Activated T-helper 1 cell treated with anti-CD3 and anti-CD28 coated beads, Interleukin-12 subunit alpha, Interleukin-12 subunit beta, Interleukin-2, Interleukin-4 antibody, amounts not matched to agents 30 ng/mL and 10 ng/mL and 1 ng/mL, durations not matched to agents 14 hours and 24 hours and 36 hours (primary cell): Measurements from ENCODE around the gene CKAP2L. TPM values are rescaled to one million over a fixed set of nuclear protein-coding genes. Genes with fewer than 3 reads are reported as not detected.

Source experiments
- DNase-seq: peaks from one replicate; pipeline ENCODE4 v3.0.0; 2021; ENCODE audit warnings: low spot score
- H3K27ac Mint-ChIP-seq: one replicate; pipeline ENCODE4 v1.8.0; 2021; ENCODE audit warnings: mild to moderate bottlenecking, mixed read lengths
- H3K27me3 Mint-ChIP-seq: one replicate; pipeline ENCODE4 v1.8.0; 2022; ENCODE audit warnings: mild to moderate bottlenecking, moderate library complexity, mixed read lengths; ENCODE audit not compliant: insufficient read depth
- H3K36me3 Mint-ChIP-seq: one replicate; pipeline ENCODE4 v1.8.0; 2021; ENCODE audit warnings: low read depth, mixed read lengths
- H3K4me1 Mint-ChIP-seq: one replicate; pipeline ENCODE4 v1.8.0; 2021; ENCODE audit warnings: low read depth, mixed read lengths
- H3K4me3 Mint-ChIP-seq: one replicate; pipeline ENCODE4 v1.8.0; 2021; ENCODE audit warnings: mild to moderate bottlenecking, moderate library complexity, mixed read lengths
- H3K9me3 Mint-ChIP-seq: one replicate; pipeline ENCODE4 v1.8.0; 2021; ENCODE audit warnings: mixed read lengths
- intact Hi-C: fragments of 100-400 bp; cut with micrococcal nuclease; formaldehyde crosslinking; loops from one replicate; pipeline ENCODE4 v1.15.1; 2024
- total RNA-seq: library from RNA; stranded (reverse); gene quantifications from 2 replicates; pipeline ENCODE4 v1.2.3, GENCODE V29; 2022

CKAP2L gene
- total RNA-seq, 1 donor from 2014 or later, result 20.9 TPM

DNA sequence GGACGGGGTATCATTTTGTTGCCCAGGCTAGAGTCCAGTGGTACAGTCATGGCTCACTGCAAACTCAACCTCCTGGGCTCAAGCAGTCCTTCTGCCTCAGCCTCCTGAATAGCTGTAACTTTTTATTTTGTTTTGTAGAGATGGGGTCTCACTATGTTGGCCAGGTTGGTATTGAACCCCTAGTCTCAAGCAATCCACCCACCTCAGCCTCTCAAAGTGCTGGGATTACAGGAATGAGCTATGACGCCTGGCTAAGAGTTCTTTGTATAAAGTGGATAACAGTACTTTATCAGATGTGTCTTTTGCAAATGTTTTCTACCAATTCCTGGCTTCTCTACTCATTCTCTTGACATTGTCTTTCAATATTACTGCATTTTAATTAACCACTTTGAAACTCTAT lies 60.7 kb downstream of the CKAP2L start:
- H3K4me1 Mint-ChIP-seq, result peaks cover 64% of the 10 kb centered on the region
- intact Hi-C loops, result no loop called here
- H3K27ac Mint-ChIP-seq, result no peak overlapping the region
- H3K27me3 Mint-ChIP-seq, result no peaks in the 10 kb centered on the region
- H3K9me3 Mint-ChIP-seq, result peaks cover 3% of the 10 kb centered on the region
- H3K36me3 Mint-ChIP-seq, result peaks cover 4% of the 10 kb centered on the region
- no peak overlapping the region for H3K4me3 Mint-ChIP-seq
- DNase-seq, result no peak

GRCh38 chr2:112701052-112701451 lies 63.4 kb downstream of the CKAP2L start:
- no peaks in the 10 kb centered on the region for H3K27me3 Mint-ChIP-seq
- H3K36me3 Mint-ChIP-seq, result peaks cover under 1% of the 10 kb centered on the region
- intact Hi-C loops, result no loop called here
- no peak for DNase-seq
- H3K4me1 Mint-ChIP-seq, result peaks cover 46% of the 10 kb centered on the region
- no peak overlapping the region for H3K27ac Mint-ChIP-seq
- H3K9me3 Mint-ChIP-seq, result no peaks in the 10 kb centered on the region
- no peak overlapping the region for H3K4me3 Mint-ChIP-seq

DNA sequence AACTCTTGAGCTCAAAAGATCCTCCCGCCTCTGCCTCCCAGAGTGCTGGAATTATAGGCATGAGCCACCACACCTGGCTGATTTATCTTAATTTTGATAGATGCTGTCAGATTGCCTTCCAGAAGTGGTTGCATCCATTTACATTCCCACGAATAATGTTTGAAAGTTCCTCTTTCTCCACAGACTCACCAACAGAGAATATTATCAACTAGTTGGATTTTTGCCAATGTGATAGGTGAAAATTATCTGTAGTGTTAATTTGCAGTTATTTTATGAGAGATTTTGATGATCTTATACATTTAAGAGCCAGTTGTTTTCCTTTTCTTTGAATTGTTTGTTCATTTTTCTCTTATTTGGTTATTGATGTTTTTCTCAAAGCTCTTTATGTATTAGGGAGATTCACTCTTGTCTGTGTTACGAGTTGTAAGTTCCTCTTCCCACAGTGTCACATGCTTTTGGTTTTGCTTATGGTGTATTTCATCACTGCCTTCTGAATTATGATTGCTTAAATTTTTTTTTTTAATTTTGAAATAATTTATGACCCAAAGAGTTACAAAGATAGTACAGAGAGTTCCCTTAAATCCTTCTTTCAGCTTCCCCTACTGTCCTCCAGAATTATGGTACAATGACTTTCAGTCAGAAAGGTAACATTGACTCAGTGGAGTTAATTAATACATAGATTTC lies 64.3 kb downstream of the CKAP2L start:
- intact Hi-C loops, result loop anchor here (1.0 kb wide), 1 partner anchor 8 kb away; no protein-coding TSS in a partner anchor

DNA sequence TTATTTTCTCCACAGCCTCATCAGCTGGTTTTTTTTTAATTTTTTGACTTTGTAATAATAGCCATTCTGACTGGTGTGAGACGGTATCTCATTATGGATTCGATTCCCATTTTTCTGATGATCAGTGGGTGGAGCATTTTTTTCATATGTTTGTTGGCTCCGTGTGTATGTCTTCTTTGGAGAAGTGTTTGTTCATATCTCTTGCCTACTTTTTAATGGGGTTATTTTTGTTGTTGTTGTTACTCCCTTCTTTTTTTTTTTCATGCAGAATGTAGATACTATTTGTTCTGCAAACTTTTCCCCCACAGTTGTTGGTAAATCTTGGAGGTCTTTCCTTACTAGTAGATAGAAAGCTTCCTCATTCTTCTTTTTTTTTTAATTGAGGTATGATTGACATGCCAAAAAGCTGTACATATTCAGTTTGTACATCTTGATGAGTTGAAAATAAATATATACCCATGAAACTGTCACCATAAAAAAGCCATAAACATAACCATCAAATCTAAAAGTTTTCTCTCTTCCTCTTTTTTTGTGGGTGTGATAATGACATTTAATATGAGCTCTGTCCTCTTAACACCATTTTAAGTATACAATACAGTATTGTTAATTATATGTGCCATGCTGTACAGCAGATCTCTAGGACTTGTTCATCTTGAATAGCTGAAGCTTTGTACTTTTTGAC lies 65.4 kb downstream of the CKAP2L start:
- intact Hi-C loops, result no loop called here
- H3K4me1 Mint-ChIP-seq, result peaks cover 31% of the 10 kb centered on the region
- no peaks in the 10 kb centered on the region for H3K36me3 Mint-ChIP-seq
- no peak for DNase-seq
- H3K27ac Mint-ChIP-seq, result no peak overlapping the region
- no peak overlapping the region for H3K4me3 Mint-ChIP-seq
- H3K27me3 Mint-ChIP-seq, result no peaks in the 10 kb centered on the region
- H3K9me3 Mint-ChIP-seq, result no peaks in the 10 kb centered on the region

More for the DNA sequence above, 64.3 kb downstream of the CKAP2L start:
- Mint-ChIP-seq H3K4me1 (peaks cover 37% of the 10 kb centered on the region), H3K27ac (no peak overlapping the region), H3K4me3 (no peak overlapping the region), H3K27me3 (no peaks in the 10 kb centered on the region), H3K9me3 (no peaks in the 10 kb centered on the region), H3K36me3 (no peaks in the 10 kb centered on the region)
- no peak for DNase-seq

GRCh38 chr2:112694182-112694581 lies 70.2 kb downstream of the CKAP2L start:
- intact Hi-C loops, result no loop called here
- peaks cover 41% of the 10 kb centered on the region for H3K4me1 Mint-ChIP-seq
- no peak overlapping the region for H3K4me3 Mint-ChIP-seq
- H3K27me3 Mint-ChIP-seq, result no peaks in the 10 kb centered on the region
- H3K36me3 Mint-ChIP-seq, result no peaks in the 10 kb centered on the region
- H3K27ac Mint-ChIP-seq, result no peak overlapping the region
- H3K9me3 Mint-ChIP-seq, result no peaks in the 10 kb centered on the region
- no peak for DNase-seq

GRCh38 chr2:112693596-112693995 lies 70.8 kb downstream of the CKAP2L start:
- Mint-ChIP-seq H3K27ac (no peak overlapping the region), H3K36me3 (no peaks in the 10 kb centered on the region), H3K9me3 (no peaks in the 10 kb centered on the region), H3K4me3 (no peak overlapping the region), H3K27me3 (no peaks in the 10 kb centered on the region), H3K4me1 (peaks cover 40% of the 10 kb centered on the region)
- DNase-seq, result no peak
- intact Hi-C loops, result loop anchor here (2.0 kb wide), 1 partner anchor 71 kb away; the partner anchor contains the start of gene CKAP2L

DNA sequence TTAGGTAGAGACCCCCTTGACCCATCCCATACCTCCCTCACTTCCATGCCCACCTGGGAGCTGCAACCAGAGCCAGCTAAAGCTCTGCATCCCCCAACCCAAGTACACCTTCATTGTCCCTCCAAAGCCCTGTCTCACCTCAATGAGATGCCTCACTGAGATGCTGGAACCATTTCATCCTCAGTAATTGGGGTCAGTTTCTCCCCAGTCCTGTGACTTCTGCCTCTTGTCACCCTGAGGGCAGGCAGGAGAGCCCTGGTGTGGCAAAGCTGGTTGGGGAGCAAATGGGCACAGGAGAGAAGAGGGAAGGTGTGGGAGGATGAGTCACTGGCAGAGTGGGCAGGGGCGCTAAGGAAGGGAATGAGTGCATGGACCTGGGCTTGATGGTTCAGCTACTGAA lies 71.5 kb downstream of the CKAP2L start:
- Mint-ChIP-seq H3K9me3 (no peaks in the 10 kb centered on the region), H3K4me3 (peak overlapping the region; percentile 47), H3K36me3 (no peaks in the 10 kb centered on the region), H3K27ac (peak overlapping the region; percentile 89), H3K27me3 (no peaks in the 10 kb centered on the region), H3K4me1 (peaks cover 33% of the 10 kb centered on the region)
- DNase-seq, result no peak
- intact Hi-C loops, result loop anchor here (1.0 to 2.0 kb wide), 5 partner anchors 7 to 72 kb away; partner anchors contain the start of genes CKAP2L and SLC20A1

DNA sequence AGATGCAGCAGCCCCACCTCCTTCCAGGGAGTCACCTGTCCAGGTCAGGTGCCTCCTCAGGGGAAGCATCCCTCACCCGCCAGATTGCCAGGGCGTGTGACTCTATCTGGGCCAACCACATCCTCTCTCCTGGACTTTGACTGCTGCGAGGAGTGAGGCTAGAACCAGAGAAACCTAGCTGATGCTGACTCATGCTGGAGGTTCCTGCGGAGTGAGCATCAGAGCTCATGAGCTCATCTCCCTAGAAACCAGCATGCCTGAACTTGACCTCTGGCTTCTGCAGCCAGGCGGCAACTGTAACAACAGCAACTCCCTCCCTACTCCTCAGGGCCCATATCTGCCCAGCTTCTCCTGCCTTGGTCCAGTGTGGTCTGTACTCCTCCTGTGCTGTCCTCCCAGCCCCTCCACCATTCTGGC lies 71.9 kb downstream of the CKAP2L start:
- peaks cover 32% of the 10 kb centered on the region for H3K4me1 Mint-ChIP-seq
- intact Hi-C loops, result loop anchor here (1.0 to 2.0 kb wide), 5 partner anchors 8 to 72 kb away; partner anchors contain the start of genes CKAP2L and SLC20A1
- H3K27ac Mint-ChIP-seq, result peak overlapping the region; percentile 89

GRCh38 chr2:112691881-112692281 lies 72.5 kb downstream of the CKAP2L start:
- intact Hi-C loops, result loop anchor here (1.0 to 2.0 kb wide), 8 partner anchors 8 to 92 kb away; partner anchors contain the start of genes CKAP2L and SLC20A1
- Mint-ChIP-seq H3K4me3 (peak overlapping the region; percentile 41), H3K27ac (peak overlapping the region; percentile 53), H3K4me1 (peaks cover 32% of the 10 kb centered on the region), H3K36me3 (no peaks in the 10 kb centered on the region), H3K27me3 (no peaks in the 10 kb centered on the region), H3K9me3 (no peaks in the 10 kb centered on the region)
- no peak for DNase-seq

More for the DNA sequence above, 71.9 kb downstream of the CKAP2L start:
- no peaks in the 10 kb centered on the region for H3K27me3 Mint-ChIP-seq
- H3K4me3 Mint-ChIP-seq, result peak overlapping the region; percentile 47
- DNase-seq, result peak; percentile 73
- no peaks in the 10 kb centered on the region for H3K9me3 Mint-ChIP-seq
- no peaks in the 10 kb centered on the region for H3K36me3 Mint-ChIP-seq

DNA sequence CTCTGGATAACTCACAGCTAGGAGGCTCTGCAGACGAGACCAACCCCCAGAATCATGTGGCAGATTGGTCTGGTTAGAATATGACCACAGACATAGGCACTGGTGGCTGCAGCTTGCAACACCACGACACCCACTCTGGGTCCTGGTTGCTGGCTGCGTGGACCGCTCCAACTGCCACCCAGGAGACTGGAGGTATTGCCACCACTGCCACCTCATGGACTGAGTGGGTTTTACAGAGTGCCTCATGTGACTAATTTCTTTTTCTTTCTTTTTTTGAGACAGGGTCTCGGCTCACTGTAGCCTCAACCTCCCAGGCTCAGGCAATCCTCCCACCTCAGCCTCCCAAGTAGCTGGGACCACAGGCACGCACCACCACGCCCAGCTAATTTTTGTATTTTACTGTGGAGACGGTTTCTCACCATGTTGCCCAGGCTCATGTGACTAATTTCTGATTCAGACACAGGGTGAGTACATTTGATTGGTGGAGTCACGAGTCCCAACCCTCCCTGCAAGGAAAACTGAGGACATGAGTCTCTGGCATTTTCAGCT lies 73.5 kb downstream of the CKAP2L start:
- Mint-ChIP-seq H3K36me3 (no peaks in the 10 kb centered on the region), H3K4me3 (peak overlapping the region; percentile 20), H3K27ac (peak overlapping the region; percentile 72), H3K4me1 (peaks cover 32% of the 10 kb centered on the region), H3K27me3 (no peaks in the 10 kb centered on the region), H3K9me3 (no peaks in the 10 kb centered on the region)
- peak; percentile 53 for DNase-seq
- intact Hi-C loops, result loop anchor here (1.0 kb wide), 3 partner anchors 35 to 91 kb away; no protein-coding TSS in a partner anchor

DNA sequence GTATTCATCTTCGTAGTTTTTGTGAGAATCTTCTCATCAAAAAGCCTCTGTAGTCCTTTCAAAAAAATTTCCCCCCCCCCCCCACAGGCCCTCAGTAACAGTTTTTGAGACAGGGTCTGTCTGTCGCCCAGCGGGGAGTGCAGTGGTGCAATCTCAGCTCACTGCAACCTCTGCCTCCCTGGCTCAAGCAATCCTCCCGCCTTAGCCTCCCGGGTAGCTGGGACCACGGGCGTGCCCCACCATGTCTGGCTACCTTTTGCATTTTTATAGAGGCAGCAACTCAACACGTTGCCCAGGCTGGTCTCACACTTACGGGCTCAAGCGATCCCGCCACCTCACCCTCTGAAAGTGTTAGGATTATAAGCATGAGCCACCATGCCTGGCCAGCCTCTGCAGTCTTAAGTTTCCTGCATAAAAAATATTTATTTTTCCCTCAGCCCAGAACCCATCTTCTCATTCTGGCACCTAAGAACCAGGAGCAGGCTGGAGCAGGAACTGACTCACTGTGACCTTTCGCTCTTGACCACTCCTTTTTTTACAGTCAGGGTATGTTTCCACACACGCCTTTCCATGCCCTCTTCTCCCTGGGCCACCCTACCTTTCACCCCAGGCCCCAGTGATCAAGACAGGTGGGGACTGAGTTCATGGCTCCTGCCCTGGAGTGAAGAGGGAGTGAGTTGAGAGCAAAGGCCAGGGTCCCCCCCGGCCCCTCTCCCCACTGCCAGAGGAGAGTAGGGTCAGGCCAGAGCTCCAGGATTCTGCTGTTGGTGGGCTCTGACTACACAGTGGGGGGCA lies 76.1 kb downstream of the CKAP2L start:
- Mint-ChIP-seq H3K9me3 (no peaks in the 10 kb centered on the region), H3K27me3 (peaks cover 3% of the 10 kb centered on the region), H3K4me3 (no peak overlapping the region), H3K27ac (no peak overlapping the region), H3K36me3 (no peaks in the 10 kb centered on the region), H3K4me1 (peaks cover 50% of the 10 kb centered on the region)
- no peak for DNase-seq
- intact Hi-C loops, result no loop called here

DNA sequence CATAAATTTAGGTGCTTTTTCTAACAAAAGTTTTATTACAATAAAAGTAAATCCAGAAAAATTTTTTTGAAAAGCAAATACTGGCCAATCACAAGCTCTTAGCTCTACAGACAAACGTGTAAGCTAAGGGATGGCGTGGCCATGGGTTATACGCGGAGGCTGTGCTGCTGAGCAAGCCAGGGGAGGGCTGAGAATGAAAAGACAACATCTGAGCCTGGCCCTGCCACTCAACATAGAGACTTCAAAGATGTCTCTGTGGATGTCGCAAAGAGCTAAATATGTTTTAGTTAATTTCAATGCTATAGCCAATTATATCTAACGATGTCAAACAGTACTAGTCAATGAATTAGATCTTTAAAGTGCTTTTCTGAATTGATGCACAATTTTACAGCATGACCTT lies 76.9 kb downstream of the CKAP2L start:
- intact Hi-C loops, result no loop called here
- Mint-ChIP-seq H3K27me3 (peaks cover 3% of the 10 kb centered on the region), H3K4me1 (peaks cover 44% of the 10 kb centered on the region), H3K36me3 (no peaks in the 10 kb centered on the region), H3K27ac (no peak overlapping the region), H3K4me3 (no peak overlapping the region), H3K9me3 (no peaks in the 10 kb centered on the region)
- DNase-seq, result no peak
